Smooth muscle cell (in vitro differentiated cells): ENCODE results near the gene FSTL5. TPM values are rescaled to one million over a fixed set of nuclear protein-coding genes. Genes with fewer than 3 reads are reported as not detected.

Experiments used
- DNase-seq: peaks from one replicate; lab custom pipeline; 2025; ENCODE audit not compliant: unreplicated experiment; lab: John Stamatoyannopoulos, UW
- H2AFZ ChIP-seq: fragments of 200-600 bp; sonication (generic); 2 replicates; pipeline ENCODE4 v1.6.0; 2016; ENCODE audit warnings: antibody characterized with exemption, low read depth, mild to moderate bottlenecking
- H3F3A ChIP-seq: fragments of 200-600 bp; sonication (generic); 2 replicates; pipeline ENCODE4 v1.6.0; 2017; ENCODE audit warnings: antibody characterized with exemption, low read depth
- H3K27ac ChIP-seq: fragments of 200-600 bp; sonication (generic); 2 replicates; pipeline ENCODE4 v1.5.1; 2016; ENCODE audit warnings: low read depth, mild to moderate bottlenecking
- H3K27me3 ChIP-seq: fragments of 200-600 bp; sonication (generic); 2 replicates; pipeline ENCODE4 v1.6.1; 2016; ENCODE audit warnings: low read depth, mild to moderate bottlenecking
- H3K36me3 ChIP-seq: fragments of 200-600 bp; sonication (generic); 2 replicates; pipeline ENCODE4 v1.5.1; 2016; ENCODE audit warnings: low read depth
- H3K4me1 ChIP-seq: fragments of 200-600 bp; sonication (generic); 2 replicates; pipeline ENCODE4 v1.5.1; 2016; ENCODE audit warnings: low read depth
- H3K4me2 ChIP-seq: fragments of 200-600 bp; sonication (generic); 2 replicates; pipeline ENCODE4 v1.6.0; 2016; ENCODE audit warnings: mild to moderate bottlenecking
- H3K4me3 ChIP-seq: fragments of 200-600 bp; sonication (generic); 2 replicates; pipeline ENCODE4 v1.5.1; 2016; ENCODE audit warnings: mild to moderate bottlenecking
- H3K79me2 ChIP-seq: fragments of 200-600 bp; sonication (generic); 2 replicates; pipeline ENCODE4 v1.6.0; 2016; ENCODE audit warnings: low read depth, mild to moderate bottlenecking
- H3K9ac ChIP-seq: fragments of 200-600 bp; sonication (generic); 2 replicates; pipeline ENCODE4 v1.6.0; 2016; ENCODE audit warnings: low read depth
- H3K9me3 ChIP-seq: fragments of 200-600 bp; sonication (generic); replicated peaks from 2 replicates; pipeline ENCODE4 v1.5.1; 2016; ENCODE audit warnings: low read depth
- H4K20me1 ChIP-seq: fragments of 200-600 bp; sonication (generic); 2 replicates; pipeline ENCODE4 v1.6.0; 2016; ENCODE audit warnings: low read depth
- WGBS: methylation state at CpG from one replicate; pipeline ENCODE4 v1.1.7; 2016; ENCODE audit warnings: low lambda C conversion rate; 5-methylcytosine and 5-hydroxymethylcytosine counted together
- polyA plus RNA-seq: library from polyadenylated mRNA; unstranded; fragments of >200 nt; fragmentation: Nextera tagmentation; extraction: Ambion mirVana; gene quantifications from 2 replicates; pipeline ENCODE4 v1.2.1, GENCODE V29; 2016
- total RNA-seq: library from RNA; depleted of rRNA; stranded (reverse); fragments of >200 nt; gene quantifications from 2 replicates; pipeline ENCODE4 v1.2.3, GENCODE V29; 2014
- TF ChIP-seq, protein P1 (sequence below): fragments of 200-600 bp; sonication (generic); IDR thresholded peaks from 2 replicates; pipeline ENCODE4 v1.5.1; 2017; ENCODE audit warnings: borderline replicate concordance, mild to moderate bottlenecking, antibody characterized with exemption; ENCODE audit not compliant: insufficient read depth, poor library complexity, severe bottlenecking

FSTL5 gene
- total and polyA plus RNA-seq, 2 experiments from 2014 or later: 0.04 TPM; not detected in 1

DNA sequence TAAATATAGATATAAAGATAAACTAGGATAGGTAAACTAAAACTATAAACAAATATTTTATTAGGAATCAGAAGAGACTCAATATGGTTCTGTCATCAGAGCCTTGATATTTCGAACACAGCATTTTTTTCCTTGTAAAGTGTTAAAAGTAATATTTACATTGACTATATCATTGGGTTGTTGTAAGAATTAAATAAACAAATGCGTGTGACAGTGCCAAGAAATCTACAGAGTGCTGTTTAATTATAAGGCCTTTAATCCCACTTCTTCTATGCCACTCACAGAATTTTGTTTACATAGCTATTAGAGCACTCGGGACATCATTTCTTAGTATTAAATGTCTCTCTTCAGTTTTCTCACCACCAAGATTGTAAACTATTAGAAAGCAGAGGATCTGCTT, 807.4 kb downstream of the FSTL5 start:
- Histone ChIP-seq H3K27me3 (no peaks in the 10 kb centered on the region), H3K9ac (no peak overlapping the region), H3K36me3 (no peaks in the 10 kb centered on the region), H3K4me3 (no peak overlapping the region), H4K20me1 (no peaks in the 10 kb centered on the region), H3K4me2 (no peak overlapping the region), H3K9me3 (no peaks in the 10 kb centered on the region), H2AFZ (no peak overlapping the region), H3F3A (no peaks in the 10 kb centered on the region), H3K27ac (no peak overlapping the region), H3K4me1 (no peaks in the 10 kb centered on the region), H3K79me2 (no peaks in the 10 kb centered on the region)
- DNase-seq: no peak
- TF ChIP-seq, protein P1, sequence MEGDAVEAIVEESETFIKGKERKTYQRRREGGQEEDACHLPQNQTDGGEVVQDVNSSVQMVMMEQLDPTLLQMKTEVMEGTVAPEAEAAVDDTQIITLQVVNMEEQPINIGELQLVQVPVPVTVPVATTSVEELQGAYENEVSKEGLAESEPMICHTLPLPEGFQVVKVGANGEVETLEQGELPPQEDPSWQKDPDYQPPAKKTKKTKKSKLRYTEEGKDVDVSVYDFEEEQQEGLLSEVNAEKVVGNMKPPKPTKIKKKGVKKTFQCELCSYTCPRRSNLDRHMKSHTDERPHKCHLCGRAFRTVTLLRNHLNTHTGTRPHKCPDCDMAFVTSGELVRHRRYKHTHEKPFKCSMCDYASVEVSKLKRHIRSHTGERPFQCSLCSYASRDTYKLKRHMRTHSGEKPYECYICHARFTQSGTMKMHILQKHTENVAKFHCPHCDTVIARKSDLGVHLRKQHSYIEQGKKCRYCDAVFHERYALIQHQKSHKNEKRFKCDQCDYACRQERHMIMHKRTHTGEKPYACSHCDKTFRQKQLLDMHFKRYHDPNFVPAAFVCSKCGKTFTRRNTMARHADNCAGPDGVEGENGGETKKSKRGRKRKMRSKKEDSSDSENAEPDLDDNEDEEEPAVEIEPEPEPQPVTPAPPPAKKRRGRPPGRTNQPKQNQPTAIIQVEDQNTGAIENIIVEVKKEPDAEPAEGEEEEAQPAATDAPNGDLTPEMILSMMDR: no peak
- 85% methylated on average over 3 of the region's 3 CpGs for WGBS

DNA sequence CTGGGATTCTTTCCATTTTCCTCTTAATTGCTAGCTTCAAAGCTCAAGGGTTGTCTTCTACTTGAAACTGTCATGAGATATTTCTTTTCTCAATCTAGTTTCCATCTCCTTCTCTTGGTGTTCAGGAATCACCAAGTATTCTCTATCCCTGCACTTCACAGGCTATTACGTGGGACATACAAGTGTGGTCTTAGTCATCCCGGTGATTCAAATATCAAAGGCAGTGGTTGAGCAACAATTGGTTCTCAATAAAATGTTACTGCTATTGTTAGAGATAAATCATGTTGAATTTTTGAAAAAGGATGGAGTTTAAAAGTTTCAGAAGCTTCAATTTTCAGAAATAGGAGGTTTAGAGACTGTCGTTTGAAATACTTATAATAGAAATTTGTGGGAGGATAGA, 812.9 kb downstream of the FSTL5 start:
- TF ChIP-seq, protein P1: no peak
- Histone ChIP-seq H4K20me1 (no peaks in the 10 kb centered on the region), H2AFZ (no peak overlapping the region), H3K4me3 (no peak overlapping the region), H3K27ac (no peak overlapping the region), H3F3A (no peaks in the 10 kb centered on the region), H3K36me3 (no peaks in the 10 kb centered on the region), H3K27me3 (no peaks in the 10 kb centered on the region), H3K9me3 (no peaks in the 10 kb centered on the region), H3K79me2 (no peaks in the 10 kb centered on the region), H3K4me2 (no peak overlapping the region), H3K9ac (no peak overlapping the region), H3K4me1 (no peaks in the 10 kb centered on the region)
- 92% methylated on average over 3 of the region's 3 CpGs for WGBS
- no peak for DNase-seq

DNA sequence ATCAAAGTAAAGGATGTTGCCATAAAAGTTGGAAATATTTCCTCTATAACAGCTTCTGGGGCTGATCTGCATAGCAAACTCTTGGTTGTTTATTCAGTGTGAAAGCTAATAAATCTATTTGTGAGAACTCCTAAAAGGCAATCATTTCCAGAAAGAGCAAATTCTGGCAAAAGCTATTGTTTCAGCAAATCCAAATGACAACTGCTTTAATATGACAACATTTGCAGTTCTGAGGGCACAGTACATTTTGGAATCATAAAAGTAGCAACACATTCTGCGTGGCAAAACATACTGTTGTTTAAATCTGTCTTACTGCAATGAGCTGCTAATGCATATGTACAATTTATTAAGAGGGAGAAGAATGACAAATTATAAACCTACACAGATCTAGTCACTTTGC, 818.1 kb downstream of the FSTL5 start:
- Histone ChIP-seq H2AFZ (no peak overlapping the region), H3F3A (no peaks in the 10 kb centered on the region), H3K36me3 (no peaks in the 10 kb centered on the region), H3K4me2 (no peak overlapping the region), H3K9ac (no peak overlapping the region), H3K27ac (no peak overlapping the region), H3K27me3 (no peaks in the 10 kb centered on the region), H3K4me1 (no peaks in the 10 kb centered on the region), H3K79me2 (no peaks in the 10 kb centered on the region), H3K9me3 (no peaks in the 10 kb centered on the region), H3K4me3 (no peak overlapping the region), H4K20me1 (no peaks in the 10 kb centered on the region)
- 91% methylated on average over 1 of the region's 1 CpG for WGBS
- TF ChIP-seq, protein P1: no peak
- DNase-seq: no peak

DNA sequence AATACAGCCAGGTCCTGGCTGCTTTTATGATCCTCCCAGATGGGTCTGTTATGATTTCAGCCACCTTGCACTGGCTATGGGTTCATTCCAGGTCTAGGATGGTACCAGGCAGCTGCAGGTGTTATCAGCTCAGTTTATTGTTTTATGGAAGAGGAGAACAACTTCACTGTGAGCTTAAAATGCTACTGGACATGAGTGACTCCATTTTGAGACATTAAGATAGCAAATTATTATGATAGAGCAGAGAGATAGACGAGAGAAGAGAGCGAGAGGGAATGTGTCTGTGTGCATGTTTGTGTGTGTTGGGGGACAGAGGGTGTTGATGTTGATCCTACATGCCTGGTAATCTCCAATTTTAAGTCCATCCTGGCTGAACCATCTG, 820.2 kb downstream of the FSTL5 start:
- no peak for DNase-seq
- H3K4me2 ChIP-seq: no peak overlapping the region
- H3F3A ChIP-seq: no peaks in the 10 kb centered on the region
- H3K4me1 ChIP-seq: no peaks in the 10 kb centered on the region
- H2AFZ ChIP-seq: no peak overlapping the region
- H3K27ac ChIP-seq: no peak overlapping the region
- no peak overlapping the region for H3K9ac ChIP-seq
- H3K4me3 ChIP-seq: no peak overlapping the region
- no peaks in the 10 kb centered on the region for H3K36me3 ChIP-seq
- no peaks in the 10 kb centered on the region for H3K79me2 ChIP-seq
- TF ChIP-seq, protein P1: no peak
- no peaks in the 10 kb centered on the region for H3K27me3 ChIP-seq
- 94% methylated on average over 2 of the region's 2 CpGs for WGBS
- H3K9me3 ChIP-seq: no peaks in the 10 kb centered on the region
- no peaks in the 10 kb centered on the region for H4K20me1 ChIP-seq
